ENCODE measurements around the gene RIPK4. TPM values are rescaled to one million over a fixed set of nuclear protein-coding genes. Genes with fewer than 3 reads are reported as not detected.

The RIPK4 gene
- total RNA-seq, 1 experiment from 2014 or later = 67.4 TPM

DNA sequence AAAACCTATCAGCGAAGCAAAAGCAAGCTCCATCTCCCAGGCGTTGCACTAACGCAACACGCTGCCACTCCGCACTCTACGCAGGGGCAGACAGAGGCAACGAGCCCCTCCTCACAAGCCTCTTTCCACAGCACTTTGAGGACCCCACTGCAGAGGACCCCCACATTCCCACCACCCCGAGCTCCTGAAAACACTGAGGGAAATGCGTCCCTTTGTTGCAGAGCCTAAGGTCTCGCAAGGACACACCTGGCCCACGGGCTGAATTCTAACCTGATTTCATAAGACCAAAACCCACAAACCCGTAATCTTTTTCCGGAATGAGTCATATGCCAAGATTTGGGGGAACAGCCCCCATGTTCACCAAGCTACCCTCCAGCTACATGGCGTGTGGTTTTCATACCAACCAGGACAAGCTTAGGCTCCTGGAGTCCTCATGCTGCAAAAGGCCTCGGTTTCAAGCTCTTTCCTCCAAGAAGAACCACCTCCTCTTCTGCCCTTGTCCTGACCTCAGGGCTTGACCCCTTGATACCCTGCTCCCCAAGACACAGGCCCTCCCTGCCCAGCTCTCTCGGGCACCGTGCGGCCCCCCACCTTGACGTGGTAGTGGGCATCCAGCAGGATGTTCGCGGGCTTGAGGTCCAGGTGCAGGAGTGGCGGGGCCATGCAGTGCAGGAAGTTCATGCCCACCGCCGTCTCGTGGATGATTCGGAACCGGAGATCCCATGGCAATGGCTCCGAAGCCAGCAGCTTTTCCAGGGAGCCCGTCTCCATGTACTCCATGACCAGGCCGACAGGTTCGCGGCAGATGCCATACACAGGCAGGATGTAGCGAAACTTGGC is 10.7 kb downstream of the RIPK4 start:
- ChIA-PET POLR2A (interaction anchor here (0.7 kb wide), 1 partner anchor 37 kb away, joined by 3 read pairs; no protein-coding TSS in a partner anchor), CTCF (interaction anchor here (0.5 kb wide), 1 partner anchor 16 kb away, joined by 3 read pairs; no protein-coding TSS in a partner anchor)

DNA sequence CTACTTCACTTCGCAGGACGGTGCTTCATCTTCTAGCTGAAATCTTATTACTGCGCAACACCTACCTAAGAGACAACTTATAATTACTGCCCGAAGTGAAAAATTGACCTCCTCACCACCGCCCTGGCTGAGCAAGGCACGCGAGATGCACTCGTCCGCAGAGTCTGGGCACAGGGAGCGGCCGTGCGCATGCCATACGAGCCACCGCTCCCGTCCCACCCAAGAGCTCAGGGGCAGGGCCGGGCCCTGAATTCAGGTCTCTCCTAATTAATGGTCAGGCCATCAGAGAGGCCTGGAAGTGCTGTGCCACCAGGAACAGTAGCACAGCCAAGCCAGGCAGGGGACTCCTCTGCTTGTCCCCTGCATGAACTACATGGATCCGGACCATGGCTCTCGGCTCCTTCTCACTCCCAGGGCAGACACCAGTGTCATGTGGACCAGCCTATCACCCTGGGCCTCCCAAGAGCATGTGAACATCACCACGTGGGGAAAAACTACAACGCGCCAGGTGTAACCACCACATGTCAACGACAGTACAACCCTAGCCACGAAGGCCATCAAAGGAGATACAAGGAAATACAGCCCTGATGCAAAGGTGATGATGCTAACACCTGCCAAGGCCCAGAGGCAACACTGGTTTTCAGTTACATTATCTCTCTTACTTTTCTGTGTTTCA is 11.5 kb downstream of the RIPK4 start:
- Histone ChIP-seq H3K27me3 (ENCODE audit: control insufficient read depth, insufficient read depth, low read length) (no peaks in the 10 kb centered on the region), H3K4me1 (ENCODE audit: control insufficient read depth, insufficient read depth, low read length) (peaks cover 88% of the 10 kb centered on the region), H3K27ac (ENCODE audit: low read length) (peak overlapping the region; percentile 94), H3K9me3 (ENCODE audit: control insufficient read depth, insufficient read depth, low read depth, low read length) (no peaks in the 10 kb centered on the region), H3K36me3 (ENCODE audit: control insufficient read depth, insufficient read depth, low read length) (no peaks in the 10 kb centered on the region), H3K4me3 (ENCODE audit: low read depth in 2 of 2, low read length in 2 of 2) (peak overlapping the region in 1 of 2 experiments; percentile 8; a peak in 1 of 4 replicates)
- intact Hi-C loops (cut with micrococcal nuclease; ENCODE audit: unreplicated experiment) = loop anchor here (5.0 kb wide), 1 partner anchor 143 kb away; no protein-coding TSS in a partner anchor
- 0 out of 2 replicates have a peak, but pooled peaks have one; percentile 25 for TF ChIP-seq POLR2AphosphoS5 (IDR thresholded peaks at IDR 0.05; ENCODE audit: low read depth, low read length)
- TF ChIP-seq, protein P1, sequence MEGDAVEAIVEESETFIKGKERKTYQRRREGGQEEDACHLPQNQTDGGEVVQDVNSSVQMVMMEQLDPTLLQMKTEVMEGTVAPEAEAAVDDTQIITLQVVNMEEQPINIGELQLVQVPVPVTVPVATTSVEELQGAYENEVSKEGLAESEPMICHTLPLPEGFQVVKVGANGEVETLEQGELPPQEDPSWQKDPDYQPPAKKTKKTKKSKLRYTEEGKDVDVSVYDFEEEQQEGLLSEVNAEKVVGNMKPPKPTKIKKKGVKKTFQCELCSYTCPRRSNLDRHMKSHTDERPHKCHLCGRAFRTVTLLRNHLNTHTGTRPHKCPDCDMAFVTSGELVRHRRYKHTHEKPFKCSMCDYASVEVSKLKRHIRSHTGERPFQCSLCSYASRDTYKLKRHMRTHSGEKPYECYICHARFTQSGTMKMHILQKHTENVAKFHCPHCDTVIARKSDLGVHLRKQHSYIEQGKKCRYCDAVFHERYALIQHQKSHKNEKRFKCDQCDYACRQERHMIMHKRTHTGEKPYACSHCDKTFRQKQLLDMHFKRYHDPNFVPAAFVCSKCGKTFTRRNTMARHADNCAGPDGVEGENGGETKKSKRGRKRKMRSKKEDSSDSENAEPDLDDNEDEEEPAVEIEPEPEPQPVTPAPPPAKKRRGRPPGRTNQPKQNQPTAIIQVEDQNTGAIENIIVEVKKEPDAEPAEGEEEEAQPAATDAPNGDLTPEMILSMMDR (IDR thresholded peaks at IDR 0.05) = no peak
- ChIA-PET POLR2A (interaction anchor here (0.5 kb wide), 1 partner anchor 21 kb away, joined by 5 read pairs; no protein-coding TSS in a partner anchor), CTCF (interaction anchor here (0.5 kb wide), 1 partner anchor 17 kb away, joined by 3 read pairs; no protein-coding TSS in a partner anchor)
- ATAC-seq (no peak), DNase-seq (ENCODE audit: low read depth, low spot score) (no peak)
- BruUV-seq (replicated peaks) = no TSS peak
- in situ Hi-C loops (cut with HindIII; ENCODE audit: low pct_unique_long_range_greater_than_20kb, low sequenced_read_pairs) = loop anchor here (25.0 kb wide), 1 partner anchor 143 kb away; no protein-coding TSS in a partner anchor

More for the DNA sequence above, 10.7 kb downstream of the RIPK4 start:
- Histone ChIP-seq H3K27me3 (ENCODE audit: control insufficient read depth, insufficient read depth, low read length) (no peaks in the 10 kb centered on the region), H3K4me3 (ENCODE audit: low read depth in 2 of 2, low read length in 2 of 2) (no peak overlapping the region), H3K4me1 (ENCODE audit: control insufficient read depth, insufficient read depth, low read length) (peaks cover 87% of the 10 kb centered on the region), H3K36me3 (ENCODE audit: control insufficient read depth, insufficient read depth, low read length) (no peaks in the 10 kb centered on the region), H3K9me3 (ENCODE audit: control insufficient read depth, insufficient read depth, low read depth, low read length) (no peaks in the 10 kb centered on the region), H3K27ac (ENCODE audit: low read length) (peak overlapping the region; percentile 94)
- in situ Hi-C loops (cut with HindIII; ENCODE audit: low pct_unique_long_range_greater_than_20kb, low sequenced_read_pairs) (loop anchor here (25.0 kb wide), 1 partner anchor 144 kb away; no protein-coding TSS in a partner anchor), intact Hi-C loops (cut with micrococcal nuclease; ENCODE audit: unreplicated experiment) (loop anchor here (5.0 kb wide), 1 partner anchor 144 kb away; no protein-coding TSS in a partner anchor)
- BruUV-seq (replicated peaks) = no TSS peak
- 0 out of 2 replicates have a peak, but pooled peaks have one; percentile 14 for TF ChIP-seq POLR2AphosphoS5 (IDR thresholded peaks at IDR 0.05; ENCODE audit: low read depth, low read length)
- TF ChIP-seq, protein P1 (IDR thresholded peaks at IDR 0.05) = no peak
- DNase-seq (ENCODE audit: low read depth, low spot score) = no peak
- ATAC-seq = no peak

DNA sequence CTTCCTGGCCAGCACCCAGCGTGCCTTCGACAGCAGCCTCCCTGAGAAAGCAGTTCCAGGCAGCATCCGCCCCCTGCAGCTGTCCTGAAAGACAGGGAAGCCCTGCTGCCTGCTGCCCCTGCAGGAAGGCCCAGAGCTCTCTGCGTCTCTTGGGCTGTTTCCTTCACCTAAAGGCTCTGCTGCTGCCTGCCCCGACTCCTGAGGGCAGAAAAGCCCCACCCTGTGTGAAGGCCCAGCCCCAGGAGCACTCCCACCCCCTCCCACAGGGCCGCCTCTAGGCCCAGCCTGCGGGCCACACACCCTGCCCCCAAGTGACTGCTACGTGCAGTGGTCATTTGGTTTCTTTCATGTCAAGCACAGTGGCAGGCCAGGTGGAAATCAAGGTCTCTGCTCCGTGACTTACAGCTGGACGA is 12.4 kb downstream of the RIPK4 start:
- no peaks in the 10 kb centered on the region for H3K27me3 ChIP-seq (ENCODE audit: control insufficient read depth, insufficient read depth, low read length)
- intact Hi-C loops (cut with micrococcal nuclease; ENCODE audit: unreplicated experiment) (loop anchor here (5.0 kb wide), 1 partner anchor 77 kb away; no protein-coding TSS in a partner anchor), in situ Hi-C loops (cut with HindIII; ENCODE audit: low pct_unique_long_range_greater_than_20kb, low sequenced_read_pairs) (loop anchor here (25.0 kb wide), 1 partner anchor 142 kb away; no protein-coding TSS in a partner anchor)
- peaks cover 2% of the 10 kb centered on the region for H3K36me3 ChIP-seq (ENCODE audit: control insufficient read depth, insufficient read depth, low read length)
- H3K27ac ChIP-seq (ENCODE audit: low read length) = peak overlapping the region; percentile 94
- no peak for DNase-seq (ENCODE audit: low read depth, low spot score)
- TF ChIP-seq, protein P1 (IDR thresholded peaks at IDR 0.05) = no peak
- no peak for TF ChIP-seq TCF7L2 (IDR thresholded peaks at IDR 0.05; ENCODE audit: low read depth, low read length)
- TF ChIP-seq POLR2AphosphoS5 (IDR thresholded peaks at IDR 0.05; ENCODE audit: low read depth, low read length) = no peak
- no peak for TF ChIP-seq SIN3A (IDR thresholded peaks at IDR 0.05; ENCODE audit: borderline replicate concordance, insufficient read depth, low read depth, low read length)
- TF ChIP-seq, protein P2, sequence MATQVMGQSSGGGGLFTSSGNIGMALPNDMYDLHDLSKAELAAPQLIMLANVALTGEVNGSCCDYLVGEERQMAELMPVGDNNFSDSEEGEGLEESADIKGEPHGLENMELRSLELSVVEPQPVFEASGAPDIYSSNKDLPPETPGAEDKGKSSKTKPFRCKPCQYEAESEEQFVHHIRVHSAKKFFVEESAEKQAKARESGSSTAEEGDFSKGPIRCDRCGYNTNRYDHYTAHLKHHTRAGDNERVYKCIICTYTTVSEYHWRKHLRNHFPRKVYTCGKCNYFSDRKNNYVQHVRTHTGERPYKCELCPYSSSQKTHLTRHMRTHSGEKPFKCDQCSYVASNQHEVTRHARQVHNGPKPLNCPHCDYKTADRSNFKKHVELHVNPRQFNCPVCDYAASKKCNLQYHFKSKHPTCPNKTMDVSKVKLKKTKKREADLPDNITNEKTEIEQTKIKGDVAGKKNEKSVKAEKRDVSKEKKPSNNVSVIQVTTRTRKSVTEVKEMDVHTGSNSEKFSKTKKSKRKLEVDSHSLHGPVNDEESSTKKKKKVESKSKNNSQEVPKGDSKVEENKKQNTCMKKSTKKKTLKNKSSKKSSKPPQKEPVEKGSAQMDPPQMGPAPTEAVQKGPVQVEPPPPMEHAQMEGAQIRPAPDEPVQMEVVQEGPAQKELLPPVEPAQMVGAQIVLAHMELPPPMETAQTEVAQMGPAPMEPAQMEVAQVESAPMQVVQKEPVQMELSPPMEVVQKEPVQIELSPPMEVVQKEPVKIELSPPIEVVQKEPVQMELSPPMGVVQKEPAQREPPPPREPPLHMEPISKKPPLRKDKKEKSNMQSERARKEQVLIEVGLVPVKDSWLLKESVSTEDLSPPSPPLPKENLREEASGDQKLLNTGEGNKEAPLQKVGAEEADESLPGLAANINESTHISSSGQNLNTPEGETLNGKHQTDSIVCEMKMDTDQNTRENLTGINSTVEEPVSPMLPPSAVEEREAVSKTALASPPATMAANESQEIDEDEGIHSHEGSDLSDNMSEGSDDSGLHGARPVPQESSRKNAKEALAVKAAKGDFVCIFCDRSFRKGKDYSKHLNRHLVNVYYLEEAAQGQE (IDR thresholded peaks at IDR 0.05; ENCODE audit: insufficient read depth in 1 of 2, low read depth in 2 of 2, low read length in 1 of 2) = no peak
- CTCF ChIA-PET = interaction anchor here (0.7 to 3.3 kb wide), 2 partner anchors 23 to 142 kb away, joined by 4 to 18 read pairs; no protein-coding TSS in a partner anchor
- peak; percentile 25 for ATAC-seq
- peaks cover 88% of the 10 kb centered on the region for H3K4me1 ChIP-seq (ENCODE audit: control insufficient read depth, insufficient read depth, low read length)
- no peaks in the 10 kb centered on the region for H3K9me3 ChIP-seq (ENCODE audit: control insufficient read depth, insufficient read depth, low read depth, low read length)
- POLR2A ChIA-PET = interaction anchor here (0.9 to 1.0 kb wide), 2 partner anchors 14 to 123 kb away, joined by 3 read pairs; no protein-coding TSS in a partner anchor
- peak overlapping the region in 1 of 2 experiments; percentile 11; a peak in 1 of 4 replicates for H3K4me3 ChIP-seq (ENCODE audit: low read depth in 2 of 2, low read length in 2 of 2)
- BruUV-seq (replicated peaks) = no TSS peak

Measured in Panc1 (cell line).